BJ (cell line): ENCODE measurements around the gene RPS15. TPM values are rescaled to one million over a fixed set of nuclear protein-coding genes. Genes with fewer than 3 reads are reported as not detected.

Experiments used
- CTCF ChIA-PET: fragments of 350-600 bp; formaldehyde crosslinking; extraction: SDS; loops from one replicate; lab custom pipeline; 2021; ENCODE audit warnings: antibody characterized with exemption, inconsistent platforms; lab: Yijun Ruan, JAX
- POLR2A ChIA-PET: fragments of 300-600 bp; sonication (Branson Sonifier 250); formaldehyde crosslinking; extraction: SDS; loops from one replicate; lab custom pipeline; 2021; ENCODE audit warnings: antibody characterized with exemption; lab: Charles Lee
- DNase-seq: peaks from one replicate; pipeline ENCODE4 v3.0.0-alpha.2; 2011; ENCODE audit warnings: low read depth
- H3K27me3 ChIP-seq: 2 replicates; pipeline ENCODE4 v1.6.0; 2011; ENCODE audit warnings: low read length; ENCODE audit not compliant: control insufficient read depth, insufficient read depth
- H3K36me3 ChIP-seq: 2 replicates; pipeline ENCODE4 v1.5.1; 2011; ENCODE audit warnings: low read length; ENCODE audit not compliant: control insufficient read depth, insufficient read depth
- H3K4me3 ChIP-seq: 2 replicates; pipeline ENCODE4 v1.5.1; 2011; ENCODE audit warnings: low read depth, mild to moderate bottlenecking, control low read depth, low read length
- polyA plus RNA-seq: library from polyadenylated mRNA; depleted of rRNA; stranded (reverse); fragments of >200 nt; gene quantifications from 2 replicates; pipeline ENCODE4 v1.2.3, GENCODE V29; 2011
- TF ChIP-seq, protein P1 (sequence below): IDR thresholded peaks from 2 replicates; pipeline ENCODE4 v1.5.1; 2011; ENCODE audit warnings: low read depth, mild to moderate bottlenecking, control low read depth, inconsistent platforms, low read length, moderate library complexity; ENCODE audit not compliant: insufficient read depth

Gene RPS15
- polyA plus RNA-seq, 1 experiment, result 1,597 TPM

- Histone ChIP-seq H3K4me3 (no peak overlapping the region), H3K27me3 (no peaks in the 10 kb centered on the region), H3K36me3 (peaks cover 52% of the 10 kb centered on the region)
- TF ChIP-seq, protein P1, sequence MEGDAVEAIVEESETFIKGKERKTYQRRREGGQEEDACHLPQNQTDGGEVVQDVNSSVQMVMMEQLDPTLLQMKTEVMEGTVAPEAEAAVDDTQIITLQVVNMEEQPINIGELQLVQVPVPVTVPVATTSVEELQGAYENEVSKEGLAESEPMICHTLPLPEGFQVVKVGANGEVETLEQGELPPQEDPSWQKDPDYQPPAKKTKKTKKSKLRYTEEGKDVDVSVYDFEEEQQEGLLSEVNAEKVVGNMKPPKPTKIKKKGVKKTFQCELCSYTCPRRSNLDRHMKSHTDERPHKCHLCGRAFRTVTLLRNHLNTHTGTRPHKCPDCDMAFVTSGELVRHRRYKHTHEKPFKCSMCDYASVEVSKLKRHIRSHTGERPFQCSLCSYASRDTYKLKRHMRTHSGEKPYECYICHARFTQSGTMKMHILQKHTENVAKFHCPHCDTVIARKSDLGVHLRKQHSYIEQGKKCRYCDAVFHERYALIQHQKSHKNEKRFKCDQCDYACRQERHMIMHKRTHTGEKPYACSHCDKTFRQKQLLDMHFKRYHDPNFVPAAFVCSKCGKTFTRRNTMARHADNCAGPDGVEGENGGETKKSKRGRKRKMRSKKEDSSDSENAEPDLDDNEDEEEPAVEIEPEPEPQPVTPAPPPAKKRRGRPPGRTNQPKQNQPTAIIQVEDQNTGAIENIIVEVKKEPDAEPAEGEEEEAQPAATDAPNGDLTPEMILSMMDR, result no peak
- DNase-seq, result no peak
- POLR2A ChIA-PET, result no interaction called here
- CTCF ChIA-PET, result interaction anchor here (1.2 kb wide), 1 partner anchor 14 kb away, joined by 3 read pairs; no protein-coding TSS in a partner anchor
Observed at GRCh38 chr19:1433119-1434039, 4.8 kb upstream of the RPS15 start.

- ChIA-PET POLR2A (no interaction called here), CTCF (no interaction called here)
- H3K27me3 ChIP-seq, result no peaks in the 10 kb centered on the region
- no peak for DNase-seq
- H3K36me3 ChIP-seq, result peaks cover 48% of the 10 kb centered on the region
- H3K4me3 ChIP-seq, result no peak overlapping the region
- TF ChIP-seq, protein P1, result no peak
Observed at GRCh38 chr19:1434040-1434366, 4.2 kb upstream of the RPS15 start.

DNA sequence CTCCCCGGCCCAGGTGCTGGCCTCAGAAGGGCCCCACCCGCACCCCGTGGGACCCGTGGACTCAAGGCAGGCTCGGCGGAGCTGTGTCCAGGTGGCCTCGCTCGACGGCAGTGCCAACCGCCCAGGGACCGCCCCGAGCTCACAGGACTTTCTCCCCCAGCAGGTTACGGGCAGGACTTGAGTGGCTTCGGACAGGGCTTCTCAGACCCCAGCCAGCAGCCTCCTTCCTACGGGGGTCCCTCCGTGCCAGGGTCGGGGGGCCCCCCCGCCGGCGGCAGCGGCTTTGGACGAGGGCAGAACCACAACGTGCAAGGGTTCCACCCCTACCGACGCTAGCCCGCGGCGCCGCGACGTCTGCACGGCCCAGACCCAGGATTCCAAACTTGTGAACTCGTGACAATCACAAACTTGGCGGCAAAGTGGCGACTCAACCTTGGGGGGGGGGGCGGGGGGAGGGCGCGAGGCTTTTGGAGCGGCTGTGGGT, 3.6 kb upstream of the RPS15 start:
- ChIA-PET CTCF (interaction anchor here (2.4 kb wide), 1 partner anchor 10 kb away, joined by 11 read pairs; no protein-coding TSS in a partner anchor), POLR2A (no interaction called here)
- TF ChIP-seq, protein P1, result no peak
- Histone ChIP-seq H3K27me3 (no peaks in the 10 kb centered on the region), H3K36me3 (peaks cover 44% of the 10 kb centered on the region), H3K4me3 (no peak overlapping the region)
- DNase-seq, result no peak

- Histone ChIP-seq H3K27me3 (no peaks in the 10 kb centered on the region), H3K36me3 (peaks cover 44% of the 10 kb centered on the region), H3K4me3 (no peak overlapping the region)
- ChIA-PET POLR2A (no interaction called here), CTCF (interaction anchor here (2.4 kb wide), 1 partner anchor 9 kb away, joined by 11 read pairs; no protein-coding TSS in a partner anchor)
- TF ChIP-seq, protein P1, result no peak
- no peak for DNase-seq
Observed at GRCh38 chr19:1435378-1435989, 2.7 kb upstream of the RPS15 start.

GRCh38 chr19:1437609-1438008, 587 bp upstream of the RPS15 start:
- TF ChIP-seq, protein P1, result no peak
- Histone ChIP-seq H3K36me3 (peaks cover 46% of the 10 kb centered on the region), H3K4me3 (no peak overlapping the region), H3K27me3 (no peaks in the 10 kb centered on the region)
- ChIA-PET CTCF (interaction anchor here (0.9 to 1.8 kb wide), 6 partner anchors 10 to 55 kb away, joined by 4 to 8 read pairs (median 6); no protein-coding TSS in a partner anchor), POLR2A (no interaction called here)
- no peak for DNase-seq
